Measurements from ENCODE around the gene RPTOR. TPM values are rescaled to one million over a fixed set of nuclear protein-coding genes. Genes with fewer than 3 reads are reported as not detected.

The RPTOR gene
- total RNA-seq, 1 donor from 2014 or later: 66.7 TPM

- no peak for DNase-seq (ENCODE audit: low spot score)
- peaks cover 86% of the 10 kb centered on the region for H3K4me1 Mint-ChIP-seq (ENCODE audit: low read depth)
- H3K36me3 Mint-ChIP-seq (ENCODE audit: low read depth): peaks cover 33% of the 10 kb centered on the region
- no peaks in the 10 kb centered on the region for H3K9me3 Mint-ChIP-seq
- intact Hi-C loops (cut with micrococcal nuclease): loop anchor here (1.0 to 2.0 kb wide), 3 partner anchors 11 to 110 kb away; no protein-coding TSS in a partner anchor
- peak overlapping the region; percentile 94 for H3K27ac Mint-ChIP-seq
- no peaks in the 10 kb centered on the region for H3K27me3 Mint-ChIP-seq (ENCODE audit: insufficient read depth)
- peak overlapping the region; percentile 75 for H3K4me3 Mint-ChIP-seq
Measured at GRCh38 chr17:80780381-80781198, 236.0 kb downstream of the RPTOR start.

GRCh38 chr17:80781211-80781610 is 236.6 kb downstream of the RPTOR start:
- H3K27ac Mint-ChIP-seq: peak overlapping the region; percentile 94
- DNase-seq (ENCODE audit: low spot score): no peak
- peaks cover 86% of the 10 kb centered on the region for H3K4me1 Mint-ChIP-seq (ENCODE audit: low read depth)
- intact Hi-C loops (cut with micrococcal nuclease): loop anchor here (1.0 to 2.0 kb wide), 2 partner anchors 10 to 110 kb away; no protein-coding TSS in a partner anchor
- no peaks in the 10 kb centered on the region for H3K9me3 Mint-ChIP-seq
- H3K27me3 Mint-ChIP-seq (ENCODE audit: insufficient read depth): no peaks in the 10 kb centered on the region
- peaks cover 36% of the 10 kb centered on the region for H3K36me3 Mint-ChIP-seq (ENCODE audit: low read depth)
- H3K4me3 Mint-ChIP-seq: peak overlapping the region; percentile 75

- Mint-ChIP-seq H3K27ac (peak overlapping the region; percentile 94), H3K27me3 (ENCODE audit: insufficient read depth) (no peaks in the 10 kb centered on the region), H3K9me3 (no peaks in the 10 kb centered on the region), H3K36me3 (ENCODE audit: low read depth) (peaks cover 32% of the 10 kb centered on the region), H3K4me1 (ENCODE audit: low read depth) (peaks cover 81% of the 10 kb centered on the region), H3K4me3 (peak overlapping the region; percentile 75)
- intact Hi-C loops (cut with micrococcal nuclease): loop anchor here (1.0 to 2.0 kb wide), 2 partner anchors 9 to 109 kb away; no protein-coding TSS in a partner anchor
- DNase-seq (ENCODE audit: low spot score): no peak
Measured at GRCh38 chr17:80781807-80782277, 237.2 kb downstream of the RPTOR start.

- peak; percentile 57 for DNase-seq (ENCODE audit: low spot score)
- intact Hi-C loops (cut with micrococcal nuclease): loop anchor here (1.0 kb wide), 1 partner anchor 7 kb away; no protein-coding TSS in a partner anchor
- Mint-ChIP-seq H3K27me3 (ENCODE audit: insufficient read depth) (no peaks in the 10 kb centered on the region), H3K4me3 (peak overlapping the region; percentile 61), H3K27ac (peak overlapping the region; percentile 87), H3K4me1 (ENCODE audit: low read depth) (peaks cover 85% of the 10 kb centered on the region), H3K9me3 (peaks cover 5% of the 10 kb centered on the region), H3K36me3 (ENCODE audit: low read depth) (peaks cover 35% of the 10 kb centered on the region)
Measured at GRCh38 chr17:80782536-80783427, 238.1 kb downstream of the RPTOR start.

GRCh38 chr17:80783486-80783885 is 238.8 kb downstream of the RPTOR start:
- intact Hi-C loops (cut with micrococcal nuclease): loop anchor here (1.0 kb wide), 1 partner anchor 8 kb away; no protein-coding TSS in a partner anchor
- Mint-ChIP-seq H3K4me3 (peak overlapping the region; percentile 61), H3K9me3 (peaks cover 8% of the 10 kb centered on the region), H3K27me3 (ENCODE audit: insufficient read depth) (no peaks in the 10 kb centered on the region), H3K4me1 (ENCODE audit: low read depth) (peaks cover 84% of the 10 kb centered on the region), H3K27ac (peak overlapping the region; percentile 87), H3K36me3 (ENCODE audit: low read depth) (peaks cover 33% of the 10 kb centered on the region)
- DNase-seq (ENCODE audit: low spot score): no peak

- Mint-ChIP-seq H3K9me3 (peaks cover 9% of the 10 kb centered on the region), H3K27ac (peak overlapping the region; percentile 67), H3K4me3 (peak overlapping the region; percentile 7), H3K27me3 (ENCODE audit: insufficient read depth) (no peaks in the 10 kb centered on the region), H3K36me3 (ENCODE audit: low read depth) (peaks cover 30% of the 10 kb centered on the region), H3K4me1 (ENCODE audit: low read depth) (peaks cover 84% of the 10 kb centered on the region)
- no peak for DNase-seq (ENCODE audit: low spot score)
- intact Hi-C loops (cut with micrococcal nuclease): loop anchor here (1.0 to 2.0 kb wide), 2 partner anchors 9 to 73 kb away; no protein-coding TSS in a partner anchor
Measured at GRCh38 chr17:80783971-80784370, 239.3 kb downstream of the RPTOR start.

- intact Hi-C loops (cut with micrococcal nuclease): loop anchor here (2.0 kb wide), 1 partner anchor 71 kb away; no protein-coding TSS in a partner anchor
- peak overlapping the region; percentile 97 for H3K27ac Mint-ChIP-seq
- peak; percentile 21 for DNase-seq (ENCODE audit: low spot score)
- H3K9me3 Mint-ChIP-seq: peaks cover 9% of the 10 kb centered on the region
- H3K4me1 Mint-ChIP-seq (ENCODE audit: low read depth): peaks cover 87% of the 10 kb centered on the region
- peak overlapping the region; percentile 61 for H3K4me3 Mint-ChIP-seq
- H3K27me3 Mint-ChIP-seq (ENCODE audit: insufficient read depth): no peaks in the 10 kb centered on the region
- peaks cover 34% of the 10 kb centered on the region for H3K36me3 Mint-ChIP-seq (ENCODE audit: low read depth)
Measured at GRCh38 chr17:80785477-80786178, 241.0 kb downstream of the RPTOR start.

- Mint-ChIP-seq H3K4me1 (ENCODE audit: low read depth) (peaks cover 87% of the 10 kb centered on the region), H3K36me3 (ENCODE audit: low read depth) (peaks cover 37% of the 10 kb centered on the region), H3K4me3 (no peak overlapping the region), H3K27ac (no peak overlapping the region), H3K27me3 (ENCODE audit: insufficient read depth) (no peaks in the 10 kb centered on the region), H3K9me3 (peaks cover 9% of the 10 kb centered on the region)
- DNase-seq (ENCODE audit: low spot score): no peak
- intact Hi-C loops (cut with micrococcal nuclease): no loop called here
Measured at GRCh38 chr17:80786470-80786869, 241.8 kb downstream of the RPTOR start.

- no peak for DNase-seq (ENCODE audit: low spot score)
- H3K9me3 Mint-ChIP-seq: peaks cover 9% of the 10 kb centered on the region
- H3K36me3 Mint-ChIP-seq (ENCODE audit: low read depth): peaks cover 40% of the 10 kb centered on the region
- H3K27ac Mint-ChIP-seq: peak overlapping the region; percentile 68
- no peaks in the 10 kb centered on the region for H3K27me3 Mint-ChIP-seq (ENCODE audit: insufficient read depth)
- peaks cover 87% of the 10 kb centered on the region for H3K4me1 Mint-ChIP-seq (ENCODE audit: low read depth)
- no peak overlapping the region for H3K4me3 Mint-ChIP-seq
- intact Hi-C loops (cut with micrococcal nuclease): no loop called here
Measured at GRCh38 chr17:80786887-80787286, 242.2 kb downstream of the RPTOR start.

- intact Hi-C loops (cut with micrococcal nuclease): no loop called here
Measured at GRCh38 chr17:80787881-80788280, 243.2 kb downstream of the RPTOR start.

GRCh38 chr17:80789356-80789902 is 244.8 kb downstream of the RPTOR start:
- Mint-ChIP-seq H3K4me1 (ENCODE audit: low read depth) (peaks cover 86% of the 10 kb centered on the region), H3K9me3 (peaks cover 9% of the 10 kb centered on the region), H3K4me3 (peak overlapping the region; percentile 79), H3K27me3 (ENCODE audit: insufficient read depth) (no peaks in the 10 kb centered on the region), H3K27ac (peak overlapping the region; percentile 99), H3K36me3 (ENCODE audit: low read depth) (peaks cover 52% of the 10 kb centered on the region)
- intact Hi-C loops (cut with micrococcal nuclease): no loop called here
- DNase-seq (ENCODE audit: low spot score): no peak

More at GRCh38 chr17:80787881-80788280, 243.2 kb downstream of the RPTOR start:
- Mint-ChIP-seq H3K27ac (peak overlapping the region; percentile 68), H3K36me3 (ENCODE audit: low read depth) (peaks cover 41% of the 10 kb centered on the region), H3K9me3 (peaks cover 9% of the 10 kb centered on the region), H3K4me1 (ENCODE audit: low read depth) (peaks cover 86% of the 10 kb centered on the region), H3K27me3 (ENCODE audit: insufficient read depth) (no peaks in the 10 kb centered on the region), H3K4me3 (no peak overlapping the region)
- DNase-seq (ENCODE audit: low spot score): no peak

Measured in activated T-helper 1 cell treated with anti-CD3 and anti-CD28 coated beads, Interleukin-12 subunit alpha, Interleukin-12 subunit beta, Interleukin-2, Interleukin-4 antibody, amounts not matched to agents 30 ng/mL and 10 ng/mL and 1 ng/mL, durations not matched to agents 14 hours and 24 hours and 36 hours (primary cell).